ENCODE measurements around the gene GFPT2. TPM values are rescaled to one million over a fixed set of nuclear protein-coding genes. Genes with fewer than 3 reads are reported as not detected.
"Not testable (repeated sequence)": the region's sequence is repeated elsewhere in the genome, so short reads cannot be mapped to it uniquely, and the experiment has no call there.

The GFPT2 gene
- total RNA-seq, 1 donor from 2014 or later: 20.4 TPM

DNA sequence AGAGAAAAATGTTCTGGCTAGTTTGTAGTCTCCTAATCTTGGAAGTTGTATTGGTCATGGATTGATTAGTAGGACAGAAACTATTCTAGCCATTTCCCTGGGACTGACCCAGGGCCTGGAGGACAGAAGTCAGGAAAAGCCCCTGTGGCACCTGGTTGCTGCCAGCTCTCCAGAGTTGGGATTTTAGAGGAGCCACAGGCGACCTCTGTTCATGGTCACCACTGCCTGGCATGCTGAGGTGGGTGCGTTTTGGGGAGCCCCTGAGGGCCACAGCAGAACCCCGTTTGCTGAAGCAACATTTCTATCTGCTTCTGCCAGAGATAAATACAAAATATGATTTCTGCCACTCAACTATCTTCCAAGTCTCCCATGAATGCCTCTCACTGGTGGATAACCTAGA lies 53.6 kb downstream of the GFPT2 start:
- TF ChIP-seq, protein P1, sequence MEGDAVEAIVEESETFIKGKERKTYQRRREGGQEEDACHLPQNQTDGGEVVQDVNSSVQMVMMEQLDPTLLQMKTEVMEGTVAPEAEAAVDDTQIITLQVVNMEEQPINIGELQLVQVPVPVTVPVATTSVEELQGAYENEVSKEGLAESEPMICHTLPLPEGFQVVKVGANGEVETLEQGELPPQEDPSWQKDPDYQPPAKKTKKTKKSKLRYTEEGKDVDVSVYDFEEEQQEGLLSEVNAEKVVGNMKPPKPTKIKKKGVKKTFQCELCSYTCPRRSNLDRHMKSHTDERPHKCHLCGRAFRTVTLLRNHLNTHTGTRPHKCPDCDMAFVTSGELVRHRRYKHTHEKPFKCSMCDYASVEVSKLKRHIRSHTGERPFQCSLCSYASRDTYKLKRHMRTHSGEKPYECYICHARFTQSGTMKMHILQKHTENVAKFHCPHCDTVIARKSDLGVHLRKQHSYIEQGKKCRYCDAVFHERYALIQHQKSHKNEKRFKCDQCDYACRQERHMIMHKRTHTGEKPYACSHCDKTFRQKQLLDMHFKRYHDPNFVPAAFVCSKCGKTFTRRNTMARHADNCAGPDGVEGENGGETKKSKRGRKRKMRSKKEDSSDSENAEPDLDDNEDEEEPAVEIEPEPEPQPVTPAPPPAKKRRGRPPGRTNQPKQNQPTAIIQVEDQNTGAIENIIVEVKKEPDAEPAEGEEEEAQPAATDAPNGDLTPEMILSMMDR (IDR thresholded peaks at IDR 0.05): no peak
- H3K36me3 ChIP-seq: no peaks in the 10 kb centered on the region
- no peaks in the 10 kb centered on the region for H3K4me1 ChIP-seq
- H3K27me3 ChIP-seq: no peaks in the 10 kb centered on the region
- intact Hi-C loops (cut with DNase I): no loop called here
- DNase-seq (no peak), ATAC-seq (no peak)
- H3K4me3 ChIP-seq: no peak overlapping the region
- H3K9me3 ChIP-seq: no peaks in the 10 kb centered on the region
- H3K27ac ChIP-seq: no peak overlapping the region

- H3K27ac ChIP-seq; H3K36me3 ChIP-seq; H3K4me1 ChIP-seq; H3K27me3 ChIP-seq; ATAC-seq; H3K4me3 ChIP-seq; intact Hi-C loops (cut with DNase I); DNase-seq; H3K9me3 ChIP-seq: not testable (repeated sequence)
Measured at GRCh38 chr5:180299014-180299413, 54.1 kb downstream of the GFPT2 start.

DNA sequence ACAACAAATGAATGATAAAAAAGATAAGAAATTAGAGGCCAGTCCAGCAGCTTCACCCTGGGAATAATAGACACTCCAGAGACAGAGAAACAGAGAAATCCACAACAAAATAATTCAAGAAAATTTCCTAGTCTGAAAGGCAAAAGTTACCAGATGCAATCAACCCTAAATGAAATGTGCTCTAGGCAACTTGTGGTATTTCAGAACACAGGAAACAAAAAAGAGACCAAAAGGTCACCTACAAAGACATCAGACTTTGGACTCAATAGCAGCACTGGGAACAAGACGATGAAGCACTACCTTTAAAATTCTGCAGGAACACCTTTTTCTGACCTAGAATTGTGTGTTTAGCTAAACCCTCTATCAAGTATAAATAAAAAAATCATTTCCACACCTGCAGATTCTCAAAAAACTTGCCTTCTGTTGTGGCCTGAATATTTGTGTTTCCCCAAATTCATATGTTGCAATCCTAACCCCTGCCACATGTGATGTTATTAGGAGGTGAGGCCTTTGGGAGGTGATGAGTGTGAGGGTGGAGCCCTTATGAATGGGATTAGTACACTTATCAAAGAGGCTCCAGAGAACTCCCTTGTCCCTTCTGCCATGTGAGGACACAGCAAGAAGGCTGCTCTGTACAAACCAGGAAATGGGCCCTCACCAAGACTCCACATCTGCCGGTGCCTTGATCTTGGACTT lies 55.4 kb downstream of the GFPT2 start:
- H3K27ac ChIP-seq: no peak overlapping the region
- no peaks in the 10 kb centered on the region for H3K36me3 ChIP-seq
- no peak for ATAC-seq
- no peak for DNase-seq
- intact Hi-C loops (cut with DNase I): no loop called here
- no peaks in the 10 kb centered on the region for H3K9me3 ChIP-seq
- H3K4me1 ChIP-seq: peaks cover 4% of the 10 kb centered on the region
- no peaks in the 10 kb centered on the region for H3K27me3 ChIP-seq
- H3K4me3 ChIP-seq: no peak overlapping the region
- TF ChIP-seq, protein P1 (IDR thresholded peaks at IDR 0.05): no peak

DNA sequence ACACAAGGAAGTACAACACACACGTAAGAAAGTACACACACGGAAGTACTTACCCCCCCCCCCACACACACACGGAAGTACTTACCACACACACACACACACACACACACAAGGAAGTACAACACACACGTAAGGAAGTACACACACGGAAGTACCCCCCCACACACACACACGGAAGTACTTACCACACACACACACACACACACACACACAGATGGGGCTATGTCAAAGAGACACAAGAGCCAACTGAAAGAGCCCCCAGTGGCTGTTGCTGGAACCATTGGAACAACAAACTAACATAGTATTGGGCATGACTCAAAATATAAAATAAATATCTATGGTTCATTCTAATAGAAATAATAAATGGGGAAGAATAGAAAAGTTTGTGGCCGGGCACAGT lies 56.4 kb downstream of the GFPT2 start:
- peaks cover 4% of the 10 kb centered on the region for H3K4me1 ChIP-seq
- TF ChIP-seq, protein P1 (IDR thresholded peaks at IDR 0.05): no peak
- no peaks in the 10 kb centered on the region for H3K27me3 ChIP-seq
- intact Hi-C loops (cut with DNase I): no loop called here
- H3K4me3 ChIP-seq: no peak overlapping the region
- H3K36me3 ChIP-seq: no peaks in the 10 kb centered on the region
- DNase-seq (no peak), ATAC-seq (no peak)
- H3K27ac ChIP-seq: no peak overlapping the region
- H3K9me3 ChIP-seq: no peaks in the 10 kb centered on the region

- Histone ChIP-seq H3K36me3 (no peaks in the 10 kb centered on the region), H3K27me3 (no peaks in the 10 kb centered on the region), H3K9me3 (no peaks in the 10 kb centered on the region), H3K4me1 (peaks cover 17% of the 10 kb centered on the region), H3K4me3 (no peak overlapping the region), H3K27ac (no peak overlapping the region)
- DNase-seq (no peak), ATAC-seq (no peak)
- TF ChIP-seq, protein P1 (IDR thresholded peaks at IDR 0.05): no peak
- intact Hi-C loops (cut with DNase I): loop anchor here (5.0 kb wide), 1 partner anchor 177 kb away; no protein-coding TSS in a partner anchor
Measured at GRCh38 chr5:180294913-180295555, 58.1 kb downstream of the GFPT2 start.

- H3K27me3 ChIP-seq: no peaks in the 10 kb centered on the region
- no peak overlapping the region for H3K27ac ChIP-seq
- DNase-seq (no peak), ATAC-seq (no peak)
- no peak overlapping the region for H3K4me3 ChIP-seq
- TF ChIP-seq, protein P1 (IDR thresholded peaks at IDR 0.05): no peak
- H3K4me1 ChIP-seq: peaks cover 17% of the 10 kb centered on the region
- intact Hi-C loops (cut with DNase I): loop anchor here (5.0 kb wide), 1 partner anchor 178 kb away; no protein-coding TSS in a partner anchor
- H3K36me3 ChIP-seq: no peaks in the 10 kb centered on the region
- H3K9me3 ChIP-seq: no peaks in the 10 kb centered on the region
Measured at GRCh38 chr5:180294411-180294810, 58.7 kb downstream of the GFPT2 start.

Data from upper lobe of right lung (tissue), 1 donor.